Keratinocyte (primary cell): ENCODE results near the gene MORC4. TPM values are rescaled to one million over a fixed set of nuclear protein-coding genes. Genes with fewer than 3 reads are reported as not detected.

ENCODE experiments used
- DNase-seq: peaks from one replicate; pipeline ENCODE4 v3.0.0-alpha.2; 2011; ENCODE audit warnings: low read depth, missing footprints, low spot score
- FAIRE-seq: peaks from 2 replicates; lab custom pipeline; 2011; peaks lifted over from hg19 to GRCh38; lab: Jason Lieb, UNC
- H2AFZ ChIP-seq: 2 replicates; pipeline ENCODE4 v1.6.0; 2012; ENCODE audit warnings: low read length, control low read depth, inconsistent platforms; ENCODE audit not compliant: control insufficient read depth
- H3K27ac ChIP-seq: 2 replicates; pipeline ENCODE4 v1.5.1; 2011; ENCODE audit warnings: low read length; ENCODE audit not compliant: control insufficient read depth, insufficient read depth
- H3K27me3 ChIP-seq: 3 replicates; pipeline ENCODE4 v1.6.0; 2011; ENCODE audit warnings: low read length; ENCODE audit not compliant: control insufficient read depth, insufficient read depth; ENCODE audit errors: extremely low read depth
- H3K36me3 ChIP-seq, 2 experiments: 2 replicates in 1 of 2; 3 replicates in 1 of 2; pipeline ENCODE4 v1.5.1; 2011; ENCODE audit warnings: low read length in 2 of 2, mild to moderate bottlenecking in 1 of 2; ENCODE audit not compliant: control insufficient read depth in 2 of 2, insufficient read depth in 2 of 2; ENCODE audit errors: extremely low read depth in 1 of 2
- H3K4me1 ChIP-seq: 3 replicates; pipeline ENCODE4 v1.5.1; 2011; ENCODE audit warnings: low read length; ENCODE audit not compliant: control insufficient read depth, insufficient read depth; ENCODE audit errors: extremely low read depth
- H3K4me2 ChIP-seq: 3 replicates; pipeline ENCODE4 v1.6.0; 2011; ENCODE audit warnings: low read depth, low read length; ENCODE audit not compliant: control insufficient read depth, insufficient read depth; ENCODE audit errors: extremely low read depth
- H3K4me3 ChIP-seq, 3 experiments: fragments of 200-600 bp in 1 of 3; sonication (generic) in 1 of 3; 2 replicates in 2 of 3; 3 replicates in 1 of 3; pipeline ENCODE4 v1.5.1; 2011 to 2016; ENCODE audit warnings: low read length in 3 of 3, mild to moderate bottlenecking in 3 of 3, control low read depth in 2 of 3, inconsistent platforms in 1 of 3, low read depth in 1 of 3, mixed read lengths in 1 of 3, mixed run types in 1 of 3, moderate library complexity in 1 of 3; ENCODE audit not compliant: control insufficient read depth in 2 of 3, insufficient read depth in 2 of 3; ENCODE audit errors: extremely low read depth in 1 of 3
- H3K79me2 ChIP-seq: 2 replicates; pipeline ENCODE4 v1.6.0; 2012; ENCODE audit warnings: low read length; ENCODE audit not compliant: control insufficient read depth, insufficient read depth
- H3K9ac ChIP-seq: 3 replicates; pipeline ENCODE4 v1.6.0; 2011; ENCODE audit warnings: low read length; ENCODE audit not compliant: control insufficient read depth, insufficient read depth; ENCODE audit errors: extremely low read depth
- H3K9me1 ChIP-seq: 3 replicates; pipeline ENCODE4 v1.6.0; 2011; ENCODE audit warnings: low read length; ENCODE audit not compliant: control insufficient read depth, insufficient read depth; ENCODE audit errors: extremely low read depth
- H3K9me3 ChIP-seq: 2 replicates; pipeline ENCODE4 v1.5.1; 2012; ENCODE audit warnings: low read depth, low read length; ENCODE audit not compliant: control insufficient read depth
- H4K20me1 ChIP-seq: 3 replicates; pipeline ENCODE4 v1.6.0; 2011; ENCODE audit warnings: low read length; ENCODE audit not compliant: control insufficient read depth, insufficient read depth; ENCODE audit errors: extremely low read depth
- CTCF ChIP-seq, 3 experiments: IDR thresholded peaks in 1 of 3; conservative IDR thresholded peaks in 1 of 3; optimal IDR thresholded peaks in 1 of 3; 2 replicates in 2 of 3; 3 replicates in 1 of 3; pipeline versions ENCODE3 to v1.5.1; 2011; ENCODE audit warnings: low read length in 3 of 3, mild to moderate bottlenecking in 3 of 3, moderate library complexity in 2 of 3, control low read depth in 1 of 3, inconsistent platforms in 1 of 3; ENCODE audit not compliant: insufficient read depth in 2 of 3; ENCODE audit errors: extremely low read depth in 1 of 3
- EZH2 ChIP-seq: IDR thresholded peaks from one replicate; pipeline ENCODE4 v1.6.1; 2012; ENCODE audit warnings: inconsistent platforms, mild to moderate bottlenecking, low read length, moderate library complexity
- dilution Hi-C: fragments of 300-500 bp; cut with MboI; formaldehyde crosslinking; loops from one replicate; pipeline ENCODE4 v1.7.0; 2020; ENCODE audit warnings: low sequenced_read_pairs; ENCODE audit not compliant: extremely low pct_ligation_motif_present
- polyA plus RNA-seq, 5 experiments: library from polyadenylated mRNA; depleted of rRNA in 3 of 5; stranded (reverse) in 3 of 5; stranded (forward) in 1 of 5; unstranded in 1 of 5; fragments of >200 nt; gene quantifications; 1 replicate in 1 of 5; 2 replicates in 3 of 5; 3 replicates in 1 of 5; pipeline versions ENCODE4 v1.2.1 to v1.2.3, GENCODE V29; 2011 to 2012; ENCODE audit warnings: missing spikeins in 2 of 5, low read depth in 1 of 5, low replicate concordance in 1 of 5

Gene MORC4
- polyA plus RNA-seq, 1 donor (not counting 4 experiments of a cell fraction or from before 2014, with no cell fraction given), result 21.0 TPM

DNA sequence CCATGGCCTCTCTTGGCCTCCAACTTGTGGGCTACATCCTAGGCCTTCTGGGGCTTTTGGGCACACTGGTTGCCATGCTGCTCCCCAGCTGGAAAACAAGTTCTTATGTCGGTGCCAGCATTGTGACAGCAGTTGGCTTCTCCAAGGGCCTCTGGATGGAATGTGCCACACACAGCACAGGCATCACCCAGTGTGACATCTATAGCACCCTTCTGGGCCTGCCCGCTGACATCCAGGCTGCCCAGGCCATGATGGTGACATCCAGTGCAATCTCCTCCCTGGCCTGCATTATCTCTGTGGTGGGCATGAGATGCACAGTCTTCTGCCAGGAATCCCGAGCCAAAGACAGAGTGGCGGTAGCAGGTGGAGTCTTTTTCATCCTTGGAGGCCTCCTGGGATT, 71.8 kb downstream of the MORC4 start:
- Histone ChIP-seq H4K20me1 (no peaks in the 10 kb centered on the region), H3K79me2 (no peaks in the 10 kb centered on the region), H3K4me1 (no peaks in the 10 kb centered on the region), H2AFZ (no peak overlapping the region), H3K9me1 (no peaks in the 10 kb centered on the region), H3K9me3 (no peaks in the 10 kb centered on the region), H3K4me3 (no peak overlapping the region), H3K27ac (no peak overlapping the region), H3K9ac (no peak overlapping the region), H3K27me3 (peaks cover 5% of the 10 kb centered on the region), H3K4me2 (no peak overlapping the region), H3K36me3 (no peaks in the 10 kb centered on the region)
- TF ChIP-seq CTCF (optimal IDR thresholded peaks at IDR 0.05 in 1 of 3, IDR thresholded peaks at IDR 0.05 in 1 of 3, conservative IDR thresholded peaks at IDR 0.05 in 1 of 3; ENCODE audit: extremely low read depth in 1 of 3, insufficient read depth in 2 of 3, low read length in 3 of 3) (no peak), EZH2 (no peak)
- DNase-seq (no peak), FAIRE-seq (no peak)
- dilution Hi-C loops, result no loop called here

GRCh38 chrX:106927700-106928099, 72.3 kb downstream of the MORC4 start:
- FAIRE-seq (no peak), DNase-seq (no peak)
- TF ChIP-seq CTCF (optimal IDR thresholded peaks at IDR 0.05 in 1 of 3, IDR thresholded peaks at IDR 0.05 in 1 of 3, conservative IDR thresholded peaks at IDR 0.05 in 1 of 3; ENCODE audit: extremely low read depth in 1 of 3, insufficient read depth in 2 of 3, low read length in 3 of 3) (no peak), EZH2 (no peak)
- H3K4me1 ChIP-seq, result no peaks in the 10 kb centered on the region
- H3K4me3 ChIP-seq, result no peak overlapping the region
- peaks cover 5% of the 10 kb centered on the region for H3K27me3 ChIP-seq
- H3K36me3 ChIP-seq, result no peaks in the 10 kb centered on the region
- H3K4me2 ChIP-seq, result no peak overlapping the region
- no peak overlapping the region for H3K9ac ChIP-seq
- no peaks in the 10 kb centered on the region for H3K79me2 ChIP-seq
- no peaks in the 10 kb centered on the region for H3K9me1 ChIP-seq
- no peak overlapping the region for H2AFZ ChIP-seq
- H4K20me1 ChIP-seq, result no peaks in the 10 kb centered on the region
- H3K27ac ChIP-seq, result no peak overlapping the region
- no peaks in the 10 kb centered on the region for H3K9me3 ChIP-seq
- dilution Hi-C loops, result no loop called here
